Left colon (tissue), 2 donors: Measurements from ENCODE around the gene GPR156. TPM values are rescaled to one million over a fixed set of nuclear protein-coding genes. Genes with fewer than 3 reads are reported as not detected.

Experiments
- ATAC-seq: fragments of 200-7000 bp; cut with Tn5 transposase; one replicate; pipeline ENCODE4 v1.9.1; 2020; ENCODE audit warnings: mild to moderate bottlenecking, moderate library complexity
- DNase-seq, 2 donors: peaks; one replicate each; pipeline ENCODE4 v3.0.0-alpha.2; 2020
- intact Hi-C, 2 donors: fragments of 100-400 bp; cut with DNase I in 1 of 2; cut with micrococcal nuclease in 1 of 2; formaldehyde crosslinking; loops; one replicate each; pipeline versions ENCODE4 v1.11.2 to v1.14.0; 2022; cut with DNase I, micrococcal nuclease
- total RNA-seq, 2 donors: library from RNA; stranded (reverse); fragmentation: NEBNext Ultra II Directional; extraction: Animal tissue kit (Norgen Biotek cat#: 25700); gene quantifications; one replicate each; pipeline ENCODE4 v1.2.1, GENCODE V29; 2021
- donor health status: DM: no; HTN: no; CAD: no.
- donor health status: DM: yes; HTN: yes; CAD: no.

Gene GPR156
- total RNA-seq, 2 donors from 2014 or later: 0.22 TPM; not detected in 1

DNA sequence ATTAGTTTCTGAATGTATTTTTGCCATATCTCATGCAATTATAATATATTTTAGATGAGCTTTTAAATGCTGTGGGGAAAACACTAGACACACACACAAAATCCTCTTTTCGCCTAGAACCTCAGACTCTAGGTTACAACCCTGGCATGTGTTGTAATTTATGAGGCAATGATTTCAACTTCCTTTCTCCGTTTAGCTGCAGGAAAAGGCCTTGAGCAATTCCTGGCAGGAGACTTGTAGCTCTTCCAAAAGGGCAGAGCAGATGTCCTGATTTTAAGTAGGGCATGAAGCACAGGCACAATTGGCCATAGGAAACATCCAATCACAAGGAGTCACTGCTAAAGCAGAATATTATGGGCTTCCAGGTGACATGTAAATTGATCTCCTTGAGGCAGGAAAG, 82.0 kb downstream of the GPR156 start:
- DNase-seq (no peak), ATAC-seq (peak; percentile 56)
- intact Hi-C loops: no loop called here

DNA sequence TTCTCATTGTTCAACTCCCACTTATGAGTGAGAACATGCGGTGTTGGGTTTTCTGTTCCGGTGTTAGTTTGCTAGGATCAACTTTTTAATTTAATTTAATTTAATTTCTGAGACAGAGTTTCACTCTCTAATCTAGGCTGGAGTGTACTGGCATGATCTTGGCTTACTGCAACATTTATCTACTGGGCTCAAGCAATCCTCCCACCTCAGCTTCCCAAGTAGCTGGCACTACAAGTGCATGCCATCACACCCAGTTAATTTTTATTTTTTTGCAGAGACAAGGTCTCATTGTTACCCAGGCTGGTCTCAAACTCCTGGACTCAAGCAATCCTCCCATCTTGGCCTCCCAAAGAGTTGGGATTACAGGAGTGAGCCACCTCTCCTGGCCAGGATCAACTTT, 82.7 kb downstream of the GPR156 start:
- ATAC-seq (no peak), DNase-seq (no peak)
- intact Hi-C loops: no loop called here

DNA sequence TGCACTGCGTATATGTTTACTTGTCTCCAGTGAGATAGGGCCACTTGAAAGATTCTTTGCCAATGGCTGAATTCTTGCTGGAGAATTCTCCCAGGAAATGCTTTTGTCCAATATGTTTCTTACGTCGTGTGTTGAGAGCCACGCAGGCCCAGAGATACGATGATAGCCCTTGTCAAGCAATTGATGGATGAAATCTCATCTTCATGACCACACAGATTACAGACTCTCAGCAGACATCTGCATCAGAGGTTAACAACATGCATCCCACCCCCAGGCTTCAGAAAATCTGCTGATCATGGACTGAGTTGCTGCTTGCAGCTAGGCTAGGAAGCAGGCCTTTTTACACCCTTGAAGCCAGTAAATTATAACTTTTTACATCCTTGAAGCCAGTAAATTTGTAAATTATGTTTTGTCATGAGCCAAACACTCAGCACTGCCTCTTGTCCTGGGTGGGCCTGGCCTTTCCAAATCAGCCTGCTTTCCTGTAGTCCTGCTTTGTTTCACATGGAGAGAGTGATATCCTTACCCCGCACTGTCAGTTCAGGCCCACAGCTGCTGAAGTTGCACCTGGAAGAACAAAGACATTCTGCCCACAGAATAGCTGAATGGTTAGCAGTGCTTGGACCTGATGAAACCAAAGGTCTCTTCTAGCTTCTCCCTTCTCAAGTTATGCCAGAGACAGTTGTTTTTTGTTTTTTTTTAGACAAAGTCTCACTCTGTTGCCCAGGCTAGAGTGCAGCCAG, 84.4 kb downstream of the GPR156 start:
- intact Hi-C loops: no loop called here
- ATAC-seq (no peak), DNase-seq (no peak)

DNA sequence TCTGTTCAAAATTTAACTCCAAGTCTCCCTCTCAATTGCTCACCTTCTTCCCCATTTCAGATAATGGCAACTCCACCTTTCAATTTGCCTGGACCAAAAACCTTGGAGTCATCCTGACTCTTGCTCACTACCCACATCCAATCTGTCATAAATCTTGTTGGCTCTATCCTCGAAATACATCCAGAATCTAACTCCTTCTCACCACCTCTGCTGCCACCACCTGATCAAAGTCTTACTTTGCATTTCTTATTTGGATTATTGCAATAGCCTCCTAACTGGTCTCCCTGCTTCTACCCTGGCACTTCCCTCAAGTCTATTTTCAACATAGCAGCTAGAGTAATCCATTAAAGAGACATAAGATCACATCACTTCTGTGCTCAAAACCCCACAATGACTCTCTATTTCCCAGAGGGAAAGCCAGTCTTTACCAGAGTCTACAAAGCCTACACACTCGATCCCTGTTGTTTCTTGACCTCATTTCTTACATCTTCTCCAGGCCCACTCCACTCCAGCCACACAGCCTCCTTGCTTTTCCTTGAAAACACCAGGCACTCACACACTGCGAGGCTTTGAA, 86.6 kb downstream of the GPR156 start:
- ATAC-seq (peak; percentile 69), DNase-seq (no peak)
- intact Hi-C loops: no loop called here

DNA sequence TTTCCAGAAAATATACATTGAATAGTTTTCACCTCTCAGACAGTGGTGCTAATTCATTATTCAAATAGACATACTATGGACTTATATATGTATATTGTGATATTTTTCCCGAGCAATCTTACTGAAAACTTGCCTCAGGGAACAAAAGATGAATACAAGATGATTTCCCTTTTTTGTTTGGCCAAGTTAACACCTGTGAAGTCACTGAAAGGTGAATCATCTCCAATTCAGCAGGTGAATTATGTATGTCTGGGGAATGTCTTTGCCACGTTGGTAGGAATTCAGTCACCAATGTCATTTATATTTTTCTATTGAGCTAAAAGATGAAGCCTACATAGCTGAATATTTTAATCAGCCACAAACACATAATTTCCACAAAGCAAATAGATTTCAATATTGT, 88.2 kb downstream of the GPR156 start:
- no peak for ATAC-seq
- intact Hi-C loops: no loop called here

DNA sequence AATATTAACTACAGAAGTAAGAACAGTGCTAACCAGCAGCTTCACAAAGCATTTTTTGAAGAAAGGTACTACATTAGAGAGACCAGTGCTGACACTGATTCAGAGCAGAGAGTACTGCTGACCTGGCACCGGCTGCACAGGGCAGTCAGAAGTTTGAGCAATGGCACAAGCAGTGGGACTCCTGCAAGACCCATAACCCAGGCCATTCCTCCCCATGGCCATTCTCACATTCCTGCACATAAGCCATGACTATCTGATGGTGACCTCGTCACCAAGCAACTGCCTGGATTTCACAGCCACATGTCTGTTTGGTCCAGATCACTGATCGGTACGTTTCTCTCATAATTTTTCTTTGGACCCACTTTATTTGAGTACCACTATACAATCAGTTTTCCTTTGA, 88.7 kb downstream of the GPR156 start:
- no peak for ATAC-seq
- intact Hi-C loops: no loop called here
- no peak for DNase-seq

More for the DNA sequence above, 88.2 kb downstream of the GPR156 start:
- DNase-seq: no peak

DNA sequence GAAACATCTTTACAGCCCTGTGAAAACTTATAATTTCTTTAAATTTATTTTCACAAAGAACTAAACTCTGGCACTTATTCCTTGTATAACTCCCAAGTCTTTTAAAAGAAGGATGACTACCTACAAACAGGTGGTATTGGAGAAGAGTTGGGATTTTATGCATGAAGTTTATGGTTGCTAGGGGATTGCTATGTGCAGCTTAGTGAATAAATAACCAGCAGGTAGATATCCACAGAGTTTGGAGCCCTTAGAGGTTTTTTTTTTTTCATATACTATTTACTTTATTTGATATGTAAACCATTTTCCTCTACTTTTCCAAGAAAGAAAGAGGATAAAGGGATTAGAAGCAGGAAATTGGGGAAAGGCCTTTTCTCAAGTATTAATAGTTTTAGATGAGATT, 91.5 kb downstream of the GPR156 start:
- intact Hi-C loops: no loop called here
- DNase-seq: no peak
- no peak for ATAC-seq

DNA sequence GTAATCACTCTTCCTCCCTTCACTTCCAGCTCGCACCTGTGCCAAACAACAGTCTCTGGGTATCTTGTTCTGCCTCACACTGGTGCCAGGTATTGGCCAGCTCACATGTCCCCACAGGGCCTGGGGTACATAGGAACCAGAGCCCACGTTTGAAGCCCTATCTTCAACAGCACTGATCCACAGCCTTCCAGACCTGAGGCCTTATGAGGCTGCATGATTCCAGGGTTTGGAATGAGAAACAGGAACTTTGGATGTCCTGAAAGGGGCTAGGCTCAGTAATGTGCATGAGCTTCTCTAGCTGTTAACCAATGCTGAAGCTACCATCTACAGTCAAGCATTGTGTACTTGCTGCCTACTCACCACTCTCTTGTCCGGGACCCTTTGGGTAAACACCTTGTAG, 92.4 kb downstream of the GPR156 start:
- ATAC-seq: no peak
- no peak for DNase-seq
- intact Hi-C loops: no loop called here

DNA sequence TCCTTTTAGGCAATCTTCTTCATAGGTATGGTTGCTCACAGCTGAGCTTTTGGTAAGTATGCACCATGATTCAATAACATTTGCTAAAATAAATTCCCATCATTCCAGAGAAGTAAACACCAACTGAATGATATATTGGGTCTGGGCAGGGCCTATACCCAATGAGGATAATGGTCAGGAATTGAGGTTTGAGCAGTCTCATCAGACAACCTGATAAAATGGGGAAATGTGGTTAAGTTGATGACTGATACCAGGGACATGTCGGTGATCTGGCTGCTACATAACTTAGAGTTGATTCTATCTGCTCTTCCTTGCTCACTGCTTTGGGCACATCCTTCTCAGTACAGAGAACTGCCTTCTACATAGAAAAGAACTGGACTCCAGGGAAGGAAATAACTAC, 92.9 kb downstream of the GPR156 start:
- DNase-seq (no peak), ATAC-seq (no peak)
- intact Hi-C loops: no loop called here

DNA sequence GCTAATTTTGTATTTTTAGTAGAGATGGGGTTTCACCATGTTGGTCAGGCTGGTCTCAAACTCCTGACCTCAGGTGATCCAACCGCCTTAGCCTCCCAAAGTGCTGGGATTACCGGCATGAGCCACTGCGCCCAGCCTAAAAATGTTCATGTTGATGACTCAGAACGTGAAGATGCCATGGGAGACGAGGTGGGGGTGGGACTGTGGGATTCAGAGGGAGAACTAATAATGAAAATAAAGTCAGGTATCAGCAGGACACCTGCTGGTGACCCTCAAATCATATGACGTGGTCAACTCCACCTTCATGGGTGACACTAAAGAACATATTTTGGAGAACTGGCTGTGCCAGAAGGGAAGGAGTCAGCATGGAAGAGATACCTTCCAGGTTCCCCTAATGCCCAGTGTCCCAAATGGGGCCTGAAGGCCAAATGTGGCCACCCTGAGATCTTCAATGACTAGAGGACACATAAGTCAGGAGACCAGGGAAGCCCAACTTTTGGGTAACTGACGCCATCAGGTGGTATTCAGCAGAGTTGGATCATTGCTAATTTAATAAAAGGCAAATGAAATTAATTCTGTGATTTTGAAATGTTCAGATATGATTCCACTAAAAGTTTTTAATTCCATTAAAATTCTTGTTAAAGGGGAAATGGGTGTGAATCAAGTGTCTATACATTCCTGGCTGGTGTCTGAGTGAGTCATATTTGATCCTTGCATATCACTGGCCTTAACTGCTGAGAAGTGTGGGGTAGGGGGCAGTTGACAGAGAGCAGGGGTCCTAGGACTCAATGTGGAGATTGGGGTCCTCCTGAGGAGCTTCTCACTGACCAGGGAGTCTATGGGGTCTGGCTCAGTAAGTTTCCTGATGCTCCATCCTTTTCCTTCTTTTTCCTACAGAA, 102.2 kb downstream of the GPR156 start:
- peak; percentile 52 for ATAC-seq
- no peak for DNase-seq
- intact Hi-C loops: loop anchor here in 1 of 2 donors (10.0 kb wide), 1 partner anchor 298 kb away; no protein-coding TSS in a partner anchor

DNA sequence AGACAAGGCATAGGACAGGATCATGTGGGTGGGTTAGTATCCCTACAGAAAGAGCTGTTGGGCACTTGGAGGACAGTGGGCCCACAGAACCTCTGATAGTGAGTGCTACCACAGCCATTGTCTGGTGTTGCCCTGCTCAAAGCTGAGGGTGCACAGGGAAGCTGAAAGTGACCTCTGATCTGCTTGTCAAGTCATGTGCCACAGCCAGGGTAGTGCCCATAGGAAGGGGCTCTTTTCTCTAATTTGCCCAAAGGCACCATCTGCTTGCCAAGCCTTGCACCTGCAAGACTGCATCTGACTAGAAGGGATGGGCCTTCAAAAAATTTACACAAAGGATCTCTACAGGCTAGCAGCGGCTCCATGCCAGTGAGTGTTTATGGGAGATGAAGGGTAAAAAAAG, 103.4 kb downstream of the GPR156 start:
- DNase-seq: no peak
- peak; percentile 45 for ATAC-seq
- intact Hi-C loops: loop anchor here in 1 of 2 donors (10.0 kb wide), 1 partner anchor 297 kb away; no protein-coding TSS in a partner anchor

DNA sequence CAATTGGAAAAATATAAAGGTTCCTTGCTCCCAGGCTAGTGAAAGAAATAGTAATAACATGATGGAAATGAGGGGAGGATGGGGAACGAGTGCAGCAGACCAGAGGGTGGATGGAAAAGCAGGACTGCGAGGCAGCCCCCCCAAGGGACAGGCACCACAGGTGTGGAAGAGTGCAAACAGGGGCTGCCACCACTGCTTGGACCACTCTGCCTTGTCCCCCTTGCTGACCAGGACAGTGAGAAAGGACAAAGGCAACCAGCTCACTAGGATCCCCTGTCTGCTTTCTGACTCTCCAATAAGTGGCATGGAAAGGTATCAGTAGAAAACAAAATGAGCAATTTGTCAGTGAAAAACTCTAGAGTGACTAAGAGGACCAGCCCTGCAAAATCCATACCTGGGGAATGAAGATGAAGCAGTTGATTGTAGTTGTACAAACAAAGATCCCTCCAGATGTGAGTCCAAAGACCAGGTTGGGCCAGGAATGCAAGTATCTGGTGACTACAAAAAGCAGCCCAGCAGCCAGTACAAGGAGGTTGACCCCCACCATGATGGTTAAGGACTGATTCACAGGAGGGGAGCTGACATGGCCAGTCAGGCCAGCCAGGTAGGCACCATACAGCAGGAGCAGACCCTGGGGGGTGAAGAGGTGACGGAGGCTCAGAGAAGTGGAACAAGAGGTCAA, 104.2 kb downstream of the GPR156 start:
- intact Hi-C loops: loop anchor here in 1 of 2 donors (10.0 kb wide), 1 partner anchor 296 kb away; no protein-coding TSS in a partner anchor
- DNase-seq (no peak), ATAC-seq (no peak)

DNA sequence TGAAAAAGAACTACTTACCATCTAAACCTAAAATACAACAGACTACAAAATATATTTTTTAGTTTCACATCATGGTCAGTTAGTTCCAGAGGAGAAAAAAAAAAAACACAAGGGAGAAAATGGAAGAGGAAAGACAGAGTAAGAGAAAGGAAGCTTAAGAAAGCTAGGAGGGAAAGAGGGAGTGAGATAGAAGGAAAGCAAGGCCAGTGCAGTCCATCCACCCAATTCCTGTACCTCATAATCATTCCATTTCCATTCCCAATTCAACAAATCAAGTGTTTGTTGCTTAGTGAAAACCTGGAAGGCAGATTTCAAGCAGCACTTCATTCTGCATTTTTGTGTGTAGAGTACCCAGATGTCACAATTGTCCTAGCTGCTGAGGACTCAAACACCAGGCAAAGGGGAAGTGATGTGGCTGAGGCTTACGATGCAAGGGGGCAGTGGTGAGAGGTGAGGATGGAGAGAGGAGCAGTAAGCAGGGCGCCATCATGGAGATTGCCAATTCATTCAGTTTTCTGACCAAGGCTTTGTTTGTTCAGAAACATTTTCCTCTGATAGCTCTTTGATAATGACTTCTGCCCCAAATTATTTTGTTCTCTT, 107.2 kb downstream of the GPR156 start:
- no peak for DNase-seq
- intact Hi-C loops: no loop called here
- no peak for ATAC-seq

DNA sequence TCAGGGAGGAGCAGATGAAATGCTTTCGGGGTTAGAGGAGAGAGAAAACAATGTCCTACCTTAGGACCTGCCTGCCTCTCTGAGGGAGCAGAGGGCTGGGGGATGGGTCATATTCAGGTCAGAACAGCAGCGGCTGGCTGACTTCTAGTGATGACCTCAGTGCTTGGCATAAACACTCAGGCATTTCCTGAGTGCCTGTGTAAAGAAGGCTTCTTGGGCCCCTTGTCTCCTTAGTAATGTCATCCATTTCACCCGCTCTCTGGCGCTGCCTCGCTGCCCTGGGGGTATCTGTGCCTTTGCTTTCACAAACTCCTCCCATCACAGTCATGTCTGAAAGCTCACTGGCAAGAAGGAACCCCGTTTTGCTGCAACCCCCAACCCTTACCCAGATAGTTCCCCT, 107.9 kb downstream of the GPR156 start:
- intact Hi-C loops: no loop called here
- ATAC-seq: no peak
- no peak for DNase-seq

DNA sequence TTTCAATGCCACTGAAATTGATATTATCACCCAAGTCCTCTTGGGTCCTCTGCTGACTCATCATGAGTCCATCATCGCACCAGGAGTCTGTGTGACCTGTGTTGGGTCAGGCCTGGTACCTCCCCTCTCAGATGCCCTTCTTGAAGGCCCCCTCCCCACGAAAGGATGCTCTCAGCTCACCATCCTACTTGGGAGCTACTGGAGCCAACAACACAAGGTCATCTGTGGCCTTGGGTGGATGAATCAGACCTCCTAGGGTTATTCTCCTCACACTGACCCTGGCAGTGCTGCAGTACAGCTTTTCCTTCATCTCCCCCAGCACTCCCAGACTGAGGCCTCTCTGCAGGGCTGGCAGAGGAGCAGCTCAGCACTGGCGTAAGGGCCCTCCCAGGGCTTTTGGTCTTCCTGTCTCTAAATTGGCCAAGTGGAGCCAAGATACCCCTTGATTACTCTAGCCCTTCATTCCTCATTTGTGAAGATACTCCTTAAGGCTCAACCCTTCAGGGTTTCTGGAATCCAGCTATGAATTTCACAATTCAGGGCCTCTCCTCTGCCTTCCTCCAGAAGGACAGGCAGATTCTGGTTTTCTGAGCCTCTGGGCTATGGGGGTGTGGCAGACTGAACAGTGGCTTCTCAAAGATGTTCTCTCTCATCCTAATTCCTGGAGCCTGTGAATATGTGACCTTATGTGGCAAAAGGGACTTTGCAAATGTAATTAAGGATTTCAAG, 110.0 kb downstream of the GPR156 start:
- no peak for ATAC-seq
- intact Hi-C loops: no loop called here
- DNase-seq: no peak

DNA sequence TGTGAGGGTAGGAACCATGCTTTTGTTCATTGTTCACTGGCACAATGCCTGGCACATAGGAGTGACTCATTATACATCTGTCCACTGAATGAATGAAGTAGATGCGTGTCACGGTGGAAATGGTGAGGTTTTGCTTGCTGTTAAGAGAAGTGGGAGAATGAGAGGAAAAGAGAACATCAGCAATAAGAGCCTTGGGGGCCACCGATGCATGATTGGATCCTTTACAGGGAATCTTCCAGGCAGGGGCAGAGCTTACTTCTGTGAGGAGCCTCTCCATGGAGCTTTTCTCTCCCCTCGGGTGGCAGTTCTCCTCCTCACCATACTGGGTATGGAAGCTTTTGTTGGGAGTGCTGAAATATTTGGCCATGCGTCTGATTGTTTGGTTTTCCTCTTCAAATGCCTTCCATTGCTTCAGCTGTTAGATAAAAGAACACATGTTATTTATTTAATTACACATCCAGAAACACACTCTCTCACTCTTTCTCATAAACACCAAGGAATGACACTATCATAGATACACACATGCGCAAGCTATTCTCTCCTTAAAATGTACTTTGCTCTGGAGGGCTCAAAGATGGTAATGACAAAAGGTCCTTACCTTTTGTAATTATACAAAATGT, 111.9 kb downstream of the GPR156 start:
- no peak for DNase-seq
- intact Hi-C loops: no loop called here
- ATAC-seq: no peak

DNA sequence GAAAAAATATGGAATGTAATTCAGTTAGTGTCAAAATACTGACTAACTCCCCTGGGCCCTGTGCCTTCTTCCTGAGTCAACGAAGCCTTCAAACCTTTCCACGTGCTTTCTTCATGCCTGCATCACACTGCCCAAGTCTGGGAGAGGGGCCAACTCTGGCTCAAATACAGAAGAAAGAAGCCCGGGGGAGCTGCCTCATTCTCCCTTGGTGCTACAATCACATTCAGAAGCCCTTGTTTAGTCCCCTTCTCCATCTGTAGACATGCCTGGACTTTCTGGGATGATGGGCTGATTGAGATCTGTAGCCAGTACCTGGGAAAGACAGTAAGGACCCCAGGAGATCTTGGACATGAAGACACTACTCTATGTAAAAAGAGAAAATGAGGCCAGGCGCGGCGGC, 113.0 kb downstream of the GPR156 start:
- intact Hi-C loops: no loop called here
- DNase-seq (no peak), ATAC-seq (no peak)
